GM23338 (cell line): ENCODE measurements around the gene ZBP1. TPM values are rescaled to one million over a fixed set of nuclear protein-coding genes. Genes with fewer than 3 reads are reported as not detected.

ENCODE experiments used
- ATAC-seq: fragments of 200-7000 bp; cut with Tn5 transposase; 3 replicates; pipeline ENCODE4 v1.9.1; 2020
- DNase-seq: peaks from one replicate; pipeline ENCODE4 v3.0.0-alpha.2; 2015; ENCODE audit warnings: low spot score
- H2AFZ ChIP-seq: fragments of 200-600 bp; sonication (generic); 2 replicates; pipeline ENCODE4 v1.8.0; 2016; ENCODE audit warnings: antibody characterized with exemption, mild to moderate bottlenecking, moderate library complexity
- H3F3A ChIP-seq: fragments of 200-600 bp; sonication (generic); replicated peaks from 2 replicates; pipeline ENCODE4 v1.8.0; 2017; ENCODE audit warnings: antibody characterized with exemption, mixed run types, low read depth
- H3K27ac ChIP-seq: fragments of 200-600 bp; sonication (generic); 2 replicates; pipeline ENCODE4 v1.6.1; 2016; ENCODE audit warnings: low read depth
- H3K27me3 ChIP-seq: fragments of 200-600 bp; sonication (generic); 2 replicates; pipeline ENCODE4 v1.8.0; 2016; ENCODE audit warnings: mild to moderate bottlenecking, mixed run types, moderate library complexity; ENCODE audit not compliant: insufficient read depth
- H3K36me3 ChIP-seq: fragments of 200-600 bp; sonication (generic); 2 replicates; pipeline ENCODE4 v1.8.0; 2016; ENCODE audit warnings: mild to moderate bottlenecking; ENCODE audit not compliant: insufficient read depth
- H3K4me1 ChIP-seq: fragments of 200-600 bp; sonication (generic); 2 replicates; pipeline ENCODE4 v1.8.0; 2016; ENCODE audit warnings: mild to moderate bottlenecking, moderate library complexity; ENCODE audit not compliant: insufficient read depth
- H3K4me2 ChIP-seq: fragments of 200-600 bp; sonication (generic); 2 replicates; pipeline ENCODE4 v1.7.1; 2017; ENCODE audit warnings: mixed run types
- H3K4me3 ChIP-seq: fragments of 200-600 bp; sonication (generic); 2 replicates; pipeline ENCODE4 v1.6.1; 2016; ENCODE audit warnings: mixed run types
- H3K79me2 ChIP-seq: fragments of 200-600 bp; sonication (generic); replicated peaks from 2 replicates; pipeline ENCODE4 v1.8.0; 2017; ENCODE audit warnings: mild to moderate bottlenecking; ENCODE audit not compliant: insufficient read depth
- H3K9me2 ChIP-seq: fragments of 200-600 bp; sonication (generic); 2 replicates; pipeline ENCODE4 v1.8.0; 2017; ENCODE audit not compliant: insufficient read depth
- H4K20me1 ChIP-seq: fragments of 200-600 bp; sonication (generic); replicated peaks from 2 replicates; pipeline ENCODE4 v1.8.0; 2017; ENCODE audit warnings: mild to moderate bottlenecking; ENCODE audit not compliant: insufficient read depth
- H3K27ac Mint-ChIP-seq: 2 replicates; pipeline ENCODE4 v1.8.0; 2020; ENCODE audit warnings: inconsistent platforms, mild to moderate bottlenecking, moderate library complexity, mixed read lengths
- H3K27me3 Mint-ChIP-seq: 3 replicates; pipeline ENCODE4 v1.8.0; 2022; ENCODE audit warnings: low read depth, mild to moderate bottlenecking, moderate library complexity, mixed read lengths, inconsistent platforms; ENCODE audit not compliant: insufficient read depth, poor library complexity
- H3K36me3 Mint-ChIP-seq: 3 replicates; pipeline ENCODE4 v1.8.0; 2021; ENCODE audit warnings: low read depth, mild to moderate bottlenecking, inconsistent platforms, moderate library complexity, mixed read lengths
- H3K4me1 Mint-ChIP-seq: 3 replicates; pipeline ENCODE4 v1.8.0; 2020; ENCODE audit warnings: mild to moderate bottlenecking, inconsistent platforms, mixed read lengths
- H3K4me3 Mint-ChIP-seq: 3 replicates; pipeline ENCODE4 v1.8.0; 2021; ENCODE audit warnings: moderate library complexity, mild to moderate bottlenecking, inconsistent platforms, mixed read lengths
- H3K9me3 Mint-ChIP-seq: 3 replicates; pipeline ENCODE4 v1.8.0; 2020; ENCODE audit warnings: moderate library complexity, mild to moderate bottlenecking, inconsistent platforms, mixed read lengths
- CREB1 ChIP-seq: fragments of 250-450 bp; sonication (Bioruptor Pico); IDR thresholded peaks from 2 replicates; pipeline ENCODE4 v1.5.0; 2020; ENCODE audit warnings: low read depth, mild to moderate bottlenecking, moderate library complexity
- EZH2 ChIP-seq: fragments of 200-600 bp; sonication (generic); IDR thresholded peaks from one replicate; pipeline ENCODE4 v1.8.0; 2017; ENCODE audit warnings: antibody characterized with exemption, mild to moderate bottlenecking, low read depth; ENCODE audit not compliant: unreplicated experiment
- EZH2phosphoT487 ChIP-seq: fragments of 200-600 bp; sonication (generic); IDR thresholded peaks from one replicate; pipeline ENCODE4 v1.8.1; 2018; ENCODE audit warnings: antibody characterized with exemption; ENCODE audit not compliant: unreplicated experiment
- JUNB ChIP-seq: IDR thresholded peaks from one replicate; pipeline ENCODE4 v1.6.1; 2016; ENCODE audit warnings: antibody characterized with exemption; ENCODE audit not compliant: unreplicated experiment
- NANOG ChIP-seq: IDR thresholded peaks from 2 replicates; pipeline ENCODE4 v1.6.1; 2016; ENCODE audit warnings: antibody characterized with exemption, borderline replicate concordance
- POLR2AphosphoS5 ChIP-seq: IDR thresholded peaks from 2 replicates; pipeline ENCODE4 v1.6.1; 2016; ENCODE audit warnings: antibody characterized with exemption, low read depth
- STAT1 ChIP-seq: IDR thresholded peaks from one replicate; pipeline ENCODE4 v1.6.1; 2016; ENCODE audit warnings: antibody characterized with exemption; ENCODE audit not compliant: unreplicated experiment
- ZNF114 ChIP-seq: fragments of 250-450 bp; sonication (Bioruptor Pico); IDR thresholded peaks from 2 replicates; pipeline ENCODE4 v1.5.0; 2020; ENCODE audit warnings: mild to moderate bottlenecking, moderate library complexity
- ZNF331 ChIP-seq: fragments of 250-450 bp; sonication (Bioruptor Pico); IDR thresholded peaks from 2 replicates; pipeline ENCODE4 v1.5.0; 2020; ENCODE audit warnings: low read depth, mild to moderate bottlenecking, moderate library complexity
- polyA plus RNA-seq: library from polyadenylated mRNA; unstranded; fragments of >200 nt; fragmentation: Nextera tagmentation; extraction: Ambion mirVana; gene quantifications from 2 replicates; pipeline ENCODE4 v1.2.1, GENCODE V29; 2016
- total RNA-seq: library from RNA; depleted of rRNA; stranded (reverse); fragments of >200 nt; shearing (Covaris generic); gene quantifications from 2 replicates; pipeline ENCODE4 v1.2.3, GENCODE V29; 2014
- TF ChIP-seq, protein P1 (sequence below), 2 experiments: fragments of 200-600 bp in 1 of 2; sonication (generic) in 1 of 2; conservative IDR thresholded peaks; 2 replicates each; pipeline versions ENCODE4 v1.5.1 to v1.6.1; 2016 to 2017; ENCODE audit warnings: antibody characterized with exemption in 2 of 2, low read depth in 2 of 2, mild to moderate bottlenecking in 2 of 2, moderate library complexity in 1 of 2
- TF ChIP-seq, protein P2 (sequence below): IDR thresholded peaks from one replicate; pipeline ENCODE4 v1.6.1; 2018; ENCODE audit warnings: antibody characterized with exemption; ENCODE audit not compliant: unreplicated experiment
- TF ChIP-seq, protein P3 (sequence below): fragments of 250-450 bp; sonication (Bioruptor Pico); IDR thresholded peaks from 2 replicates; pipeline ENCODE4 v1.5.0; 2020; ENCODE audit warnings: mild to moderate bottlenecking, moderate library complexity
- TF ChIP-seq, protein P4 (sequence below): IDR thresholded peaks from 2 replicates; pipeline ENCODE4 v1.6.1; 2016; ENCODE audit warnings: antibody characterized with exemption

Gene ZBP1
- total and polyA plus RNA-seq, 2 experiments from 2014 or later = not detected

DNA sequence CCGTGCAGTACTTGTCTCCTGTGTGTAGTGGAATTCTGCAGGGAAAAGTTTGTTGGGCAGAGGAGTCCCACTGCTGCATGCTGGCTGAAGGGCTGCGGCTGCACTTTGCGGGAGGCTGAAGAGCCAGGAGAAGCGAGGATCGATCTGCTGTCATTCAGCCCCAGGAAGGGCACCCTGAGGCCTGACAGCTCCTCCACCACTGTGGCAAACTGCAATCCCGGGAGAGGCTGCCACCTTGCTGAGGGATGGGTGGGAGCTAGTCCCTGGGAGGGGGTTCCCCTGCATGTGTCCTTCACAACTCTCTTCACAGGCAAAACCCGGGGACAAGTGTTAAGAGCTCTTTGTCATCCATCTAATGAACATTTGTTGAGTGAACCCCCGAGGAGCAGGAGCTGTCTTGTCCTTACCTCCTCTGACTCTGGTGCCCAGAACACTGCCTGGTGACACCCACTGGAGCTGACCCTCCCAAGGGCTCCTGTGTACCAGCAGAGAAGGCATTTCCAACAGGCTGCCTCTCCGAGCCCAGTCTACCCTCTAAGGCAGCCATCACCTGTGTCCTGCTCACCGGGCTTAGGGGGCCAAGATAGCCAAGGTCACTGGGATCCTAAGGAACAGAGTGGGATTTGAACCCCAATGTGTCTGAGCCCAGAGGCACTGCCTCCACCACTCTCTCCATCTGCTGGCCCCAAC lies 41.6 kb downstream of the ZBP1 start:
- H3K27ac Mint-ChIP-seq = no peak overlapping the region

More for the DNA sequence above, 41.6 kb downstream of the ZBP1 start:
- no peaks in the 10 kb centered on the region for H3K36me3 Mint-ChIP-seq
- H4K20me1 ChIP-seq = no peaks in the 10 kb centered on the region
- H3K4me3 Mint-ChIP-seq = no peak overlapping the region
- no peak for ATAC-seq
- TF ChIP-seq EZH2phosphoT487 (no peak), ZNF114 (CRISPR knock-in tag) (no peak), ZNF331 (CRISPR knock-in tag) (no peak), POLR2AphosphoS5 (no peak), EZH2 (no peak), NANOG (no peak), CREB1 (CRISPR knock-in tag) (no peak), STAT1 (no peak), JUNB (no peak)
- TF ChIP-seq, protein P1, sequence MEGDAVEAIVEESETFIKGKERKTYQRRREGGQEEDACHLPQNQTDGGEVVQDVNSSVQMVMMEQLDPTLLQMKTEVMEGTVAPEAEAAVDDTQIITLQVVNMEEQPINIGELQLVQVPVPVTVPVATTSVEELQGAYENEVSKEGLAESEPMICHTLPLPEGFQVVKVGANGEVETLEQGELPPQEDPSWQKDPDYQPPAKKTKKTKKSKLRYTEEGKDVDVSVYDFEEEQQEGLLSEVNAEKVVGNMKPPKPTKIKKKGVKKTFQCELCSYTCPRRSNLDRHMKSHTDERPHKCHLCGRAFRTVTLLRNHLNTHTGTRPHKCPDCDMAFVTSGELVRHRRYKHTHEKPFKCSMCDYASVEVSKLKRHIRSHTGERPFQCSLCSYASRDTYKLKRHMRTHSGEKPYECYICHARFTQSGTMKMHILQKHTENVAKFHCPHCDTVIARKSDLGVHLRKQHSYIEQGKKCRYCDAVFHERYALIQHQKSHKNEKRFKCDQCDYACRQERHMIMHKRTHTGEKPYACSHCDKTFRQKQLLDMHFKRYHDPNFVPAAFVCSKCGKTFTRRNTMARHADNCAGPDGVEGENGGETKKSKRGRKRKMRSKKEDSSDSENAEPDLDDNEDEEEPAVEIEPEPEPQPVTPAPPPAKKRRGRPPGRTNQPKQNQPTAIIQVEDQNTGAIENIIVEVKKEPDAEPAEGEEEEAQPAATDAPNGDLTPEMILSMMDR (conservative IDR thresholded peaks at IDR 0.05; ENCODE audit: low read depth in 2 of 2) = no peak
- TF ChIP-seq, protein P2, sequence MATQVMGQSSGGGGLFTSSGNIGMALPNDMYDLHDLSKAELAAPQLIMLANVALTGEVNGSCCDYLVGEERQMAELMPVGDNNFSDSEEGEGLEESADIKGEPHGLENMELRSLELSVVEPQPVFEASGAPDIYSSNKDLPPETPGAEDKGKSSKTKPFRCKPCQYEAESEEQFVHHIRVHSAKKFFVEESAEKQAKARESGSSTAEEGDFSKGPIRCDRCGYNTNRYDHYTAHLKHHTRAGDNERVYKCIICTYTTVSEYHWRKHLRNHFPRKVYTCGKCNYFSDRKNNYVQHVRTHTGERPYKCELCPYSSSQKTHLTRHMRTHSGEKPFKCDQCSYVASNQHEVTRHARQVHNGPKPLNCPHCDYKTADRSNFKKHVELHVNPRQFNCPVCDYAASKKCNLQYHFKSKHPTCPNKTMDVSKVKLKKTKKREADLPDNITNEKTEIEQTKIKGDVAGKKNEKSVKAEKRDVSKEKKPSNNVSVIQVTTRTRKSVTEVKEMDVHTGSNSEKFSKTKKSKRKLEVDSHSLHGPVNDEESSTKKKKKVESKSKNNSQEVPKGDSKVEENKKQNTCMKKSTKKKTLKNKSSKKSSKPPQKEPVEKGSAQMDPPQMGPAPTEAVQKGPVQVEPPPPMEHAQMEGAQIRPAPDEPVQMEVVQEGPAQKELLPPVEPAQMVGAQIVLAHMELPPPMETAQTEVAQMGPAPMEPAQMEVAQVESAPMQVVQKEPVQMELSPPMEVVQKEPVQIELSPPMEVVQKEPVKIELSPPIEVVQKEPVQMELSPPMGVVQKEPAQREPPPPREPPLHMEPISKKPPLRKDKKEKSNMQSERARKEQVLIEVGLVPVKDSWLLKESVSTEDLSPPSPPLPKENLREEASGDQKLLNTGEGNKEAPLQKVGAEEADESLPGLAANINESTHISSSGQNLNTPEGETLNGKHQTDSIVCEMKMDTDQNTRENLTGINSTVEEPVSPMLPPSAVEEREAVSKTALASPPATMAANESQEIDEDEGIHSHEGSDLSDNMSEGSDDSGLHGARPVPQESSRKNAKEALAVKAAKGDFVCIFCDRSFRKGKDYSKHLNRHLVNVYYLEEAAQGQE = no peak
- TF ChIP-seq, protein P3, sequence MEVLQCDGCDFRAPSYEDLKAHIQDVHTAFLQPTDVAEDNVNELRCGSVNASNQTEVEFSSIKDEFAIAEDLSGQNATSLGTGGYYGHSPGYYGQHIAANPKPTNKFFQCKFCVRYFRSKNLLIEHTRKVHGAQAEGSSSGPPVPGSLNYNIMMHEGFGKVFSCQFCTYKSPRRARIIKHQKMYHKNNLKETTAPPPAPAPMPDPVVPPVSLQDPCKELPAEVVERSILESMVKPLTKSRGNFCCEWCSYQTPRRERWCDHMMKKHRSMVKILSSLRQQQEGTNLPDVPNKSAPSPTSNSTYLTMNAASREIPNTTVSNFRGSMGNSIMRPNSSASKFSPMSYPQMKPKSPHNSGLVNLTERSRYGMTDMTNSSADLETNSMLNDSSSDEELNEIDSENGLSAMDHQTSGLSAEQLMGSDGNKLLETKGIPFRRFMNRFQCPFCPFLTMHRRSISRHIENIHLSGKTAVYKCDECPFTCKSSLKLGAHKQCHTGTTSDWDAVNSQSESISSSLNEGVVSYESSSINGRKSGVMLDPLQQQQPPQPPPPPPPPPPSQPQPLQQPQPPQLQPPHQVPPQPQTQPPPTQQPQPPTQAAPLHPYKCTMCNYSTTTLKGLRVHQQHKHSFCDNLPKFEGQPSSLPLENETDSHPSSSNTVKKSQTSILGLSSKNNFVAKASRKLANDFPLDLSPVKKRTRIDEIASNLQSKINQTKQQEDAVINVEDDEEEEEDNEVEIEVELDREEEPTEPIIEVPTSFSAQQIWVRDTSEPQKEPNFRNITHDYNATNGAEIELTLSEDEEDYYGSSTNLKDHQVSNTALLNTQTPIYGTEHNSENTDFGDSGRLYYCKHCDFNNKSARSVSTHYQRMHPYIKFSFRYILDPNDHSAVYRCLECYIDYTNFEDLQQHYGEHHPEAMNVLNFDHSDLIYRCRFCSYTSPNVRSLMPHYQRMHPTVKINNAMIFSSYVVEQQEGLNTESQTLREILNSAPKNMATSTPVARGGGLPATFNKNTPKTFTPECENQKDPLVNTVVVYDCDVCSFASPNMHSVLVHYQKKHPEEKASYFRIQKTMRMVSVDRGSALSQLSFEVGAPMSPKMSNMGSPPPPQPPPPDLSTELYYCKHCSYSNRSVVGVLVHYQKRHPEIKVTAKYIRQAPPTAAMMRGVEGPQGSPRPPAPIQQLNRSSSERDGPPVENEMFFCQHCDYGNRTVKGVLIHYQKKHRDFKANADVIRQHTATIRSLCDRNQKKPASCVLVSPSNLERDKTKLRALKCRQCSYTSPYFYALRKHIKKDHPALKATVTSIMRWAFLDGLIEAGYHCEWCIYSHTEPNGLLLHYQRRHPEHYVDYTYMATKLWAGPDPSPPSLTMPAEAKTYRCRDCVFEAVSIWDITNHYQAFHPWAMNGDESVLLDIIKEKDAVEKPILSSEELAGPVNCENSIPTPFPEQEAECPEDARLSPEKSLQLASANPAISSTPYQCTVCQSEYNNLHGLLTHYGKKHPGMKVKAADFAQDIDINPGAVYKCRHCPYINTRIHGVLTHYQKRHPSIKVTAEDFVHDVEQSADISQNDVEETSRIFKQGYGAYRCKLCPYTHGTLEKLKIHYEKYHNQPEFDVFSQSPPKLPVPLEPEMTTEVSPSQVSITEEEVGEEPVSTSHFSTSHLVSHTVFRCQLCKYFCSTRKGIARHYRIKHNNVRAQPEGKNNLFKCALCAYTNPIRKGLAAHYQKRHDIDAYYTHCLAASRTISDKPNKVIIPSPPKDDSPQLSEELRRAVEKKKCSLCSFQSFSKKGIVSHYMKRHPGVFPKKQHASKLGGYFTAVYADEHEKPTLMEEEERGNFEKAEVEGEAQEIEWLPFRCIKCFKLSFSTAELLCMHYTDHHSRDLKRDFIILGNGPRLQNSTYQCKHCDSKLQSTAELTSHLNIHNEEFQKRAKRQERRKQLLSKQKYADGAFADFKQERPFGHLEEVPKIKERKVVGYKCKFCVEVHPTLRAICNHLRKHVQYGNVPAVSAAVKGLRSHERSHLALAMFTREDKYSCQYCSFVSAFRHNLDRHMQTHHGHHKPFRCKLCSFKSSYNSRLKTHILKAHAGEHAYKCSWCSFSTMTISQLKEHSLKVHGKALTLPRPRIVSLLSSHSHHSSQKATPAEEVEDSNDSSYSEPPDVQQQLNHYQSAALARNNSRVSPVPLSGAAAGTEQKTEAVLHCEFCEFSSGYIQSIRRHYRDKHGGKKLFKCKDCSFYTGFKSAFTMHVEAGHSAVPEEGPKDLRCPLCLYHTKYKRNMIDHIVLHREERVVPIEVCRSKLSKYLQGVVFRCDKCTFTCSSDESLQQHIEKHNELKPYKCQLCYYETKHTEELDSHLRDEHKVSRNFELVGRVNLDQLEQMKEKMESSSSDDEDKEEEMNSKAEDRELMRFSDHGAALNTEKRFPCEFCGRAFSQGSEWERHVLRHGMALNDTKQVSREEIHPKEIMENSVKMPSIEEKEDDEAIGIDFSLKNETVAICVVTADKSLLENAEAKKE = no peak
- TF ChIP-seq, protein P4, sequence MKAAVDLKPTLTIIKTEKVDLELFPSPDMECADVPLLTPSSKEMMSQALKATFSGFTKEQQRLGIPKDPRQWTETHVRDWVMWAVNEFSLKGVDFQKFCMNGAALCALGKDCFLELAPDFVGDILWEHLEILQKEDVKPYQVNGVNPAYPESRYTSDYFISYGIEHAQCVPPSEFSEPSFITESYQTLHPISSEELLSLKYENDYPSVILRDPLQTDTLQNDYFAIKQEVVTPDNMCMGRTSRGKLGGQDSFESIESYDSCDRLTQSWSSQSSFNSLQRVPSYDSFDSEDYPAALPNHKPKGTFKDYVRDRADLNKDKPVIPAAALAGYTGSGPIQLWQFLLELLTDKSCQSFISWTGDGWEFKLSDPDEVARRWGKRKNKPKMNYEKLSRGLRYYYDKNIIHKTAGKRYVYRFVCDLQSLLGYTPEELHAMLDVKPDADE = no peak
- H3K36me3 ChIP-seq = no peaks in the 10 kb centered on the region
- no peaks in the 10 kb centered on the region for H3K9me3 Mint-ChIP-seq
- H3K9me2 ChIP-seq = no peaks in the 10 kb centered on the region
- no peak overlapping the region for H3K27ac ChIP-seq
- no peaks in the 10 kb centered on the region for H3K27me3 ChIP-seq
- peaks cover 5% of the 10 kb centered on the region for H3K4me1 ChIP-seq
- H3K27me3 Mint-ChIP-seq = peaks cover 22% of the 10 kb centered on the region
- H3K4me1 Mint-ChIP-seq = peaks cover 21% of the 10 kb centered on the region
- no peak overlapping the region for H3K4me3 ChIP-seq
- H2AFZ ChIP-seq = no peak overlapping the region
- H3F3A ChIP-seq = no peaks in the 10 kb centered on the region
- no peak for DNase-seq
- no peak overlapping the region for H3K4me2 ChIP-seq
- H3K79me2 ChIP-seq = no peaks in the 10 kb centered on the region
